Left lobe of liver (tissue), 2 donors: ENCODE results near the gene LCE3B. TPM values are rescaled to one million over a fixed set of nuclear protein-coding genes. Genes with fewer than 3 reads are reported as not detected.

Experiments
- ATAC-seq: fragments of 200-7000 bp; cut with Tn5 transposase; one replicate; pipeline ENCODE4 v1.9.1; 2020; ENCODE audit warnings: mild to moderate bottlenecking, moderate library complexity
- DNase-seq: peaks from one replicate; pipeline ENCODE4 v3.0.0-alpha.2; 2020; ENCODE audit warnings: low spot score
- total RNA-seq: library from RNA; stranded (reverse); gene quantifications from one replicate; pipeline ENCODE4 v1.2.1, GENCODE V29; 2021
- donor health status: DM: no; HTN: no; CAD: no; lungs with moderate emphysema.
- donor health status: DM: no; HTN: yes; CAD: no.

Gene LCE3B
- total RNA-seq, 1 donor from 2014 or later, result not detected

- DNase-seq, result no peak
- ATAC-seq, result peak; percentile 76
These were observed 44.1 kb downstream of the LCE3B start for GRCh38 chr1:152657677-152658076.

- peak; percentile 78 for DNase-seq
- ATAC-seq, result peak; percentile 90
These were observed 45.0 kb downstream of the LCE3B start for GRCh38 chr1:152658649-152659048.

DNA sequence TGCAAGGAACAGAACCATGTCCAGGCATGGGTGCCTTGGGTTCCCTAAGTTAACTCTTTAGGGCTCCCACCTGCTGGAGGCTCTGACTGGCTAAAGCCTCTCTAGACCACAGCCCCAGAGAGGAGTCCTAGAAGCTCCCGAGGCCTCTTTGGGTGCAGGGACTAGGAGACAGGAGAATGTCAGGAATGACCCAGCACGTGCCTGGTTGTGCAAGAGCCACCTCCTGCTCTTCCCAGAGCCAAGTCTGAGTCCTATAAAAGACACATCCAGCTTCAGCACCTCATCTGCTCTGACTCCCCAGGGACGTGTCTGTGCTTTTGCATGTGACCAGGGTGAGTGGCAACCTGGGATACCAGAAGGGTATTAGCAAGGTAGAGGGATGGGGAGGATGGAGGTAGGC is 49.5 kb downstream of the LCE3B start, which contains the start of gene LCE2D:
LCE2D (plus strand) TSS at position 283 of the 400 bp plus-strand sequence. CDS start 726 bp downstream, outside the sequence.
- ATAC-seq (no peak), DNase-seq (no peak)

Other genes with a start within 250 kb of the LCE3B start
- not detected for gene CRNN, start 199.5 kb upstream of the LCE3B start, total RNA-seq
- gene LCE5A, start 103.0 kb upstream of the LCE3B start, total RNA-seq, result not detected
- gene CRCT1, start 99.3 kb upstream of the LCE3B start, total RNA-seq, result not detected
- gene LCE3E, start 47.0 kb upstream of the LCE3B start, total RNA-seq, result not detected
- not detected for gene LCE3D, start 33.3 kb upstream of the LCE3B start, total RNA-seq
- not detected for gene LCE3C, start 13.6 kb upstream of the LCE3B start, total RNA-seq
- gene LCE3A, start 9.3 kb downstream of the LCE3B start, total RNA-seq, result not detected
- gene LCE2D, start 49.6 kb downstream of the LCE3B start, total RNA-seq, result not detected
- not detected for gene LCE2C, start 61.5 kb downstream of the LCE3B start, total RNA-seq
- gene LCE2B, start 72.3 kb downstream of the LCE3B start, total RNA-seq, result not detected
- gene LCE2A, start 84.5 kb downstream of the LCE3B start, total RNA-seq, result not detected
- gene LCE4A, start 94.3 kb downstream of the LCE3B start, total RNA-seq, result not detected
- not detected for gene KPRP, start 144.2 kb downstream of the LCE3B start, total RNA-seq
- gene LCE1F, start 161.3 kb downstream of the LCE3B start, total RNA-seq, result not detected
- not detected for gene LCE1E, start 172.4 kb downstream of the LCE3B start, total RNA-seq
- not detected for gene LCE1D, start 182.9 kb downstream of the LCE3B start, total RNA-seq
- not detected for gene LCE1C, start 192.8 kb downstream of the LCE3B start, total RNA-seq
- not detected for gene LCE1B, start 198.2 kb downstream of the LCE3B start, total RNA-seq
- not detected for gene LCE1A, start 213.7 kb downstream of the LCE3B start, total RNA-seq
- gene LCE6A, start 229.0 kb downstream of the LCE3B start, total RNA-seq, result not detected
- gene LCE7A, start 246.2 kb downstream of the LCE3B start, total RNA-seq, result not detected